NCI-H526 (cell line): ENCODE data around the gene IGFBP7.

Source experiments
- DNase-seq, 2 experiments: peaks; one replicate each; lab custom pipeline; 2025; lab: John Stamatoyannopoulos, UW

The IGFBP7 gene

DNA sequence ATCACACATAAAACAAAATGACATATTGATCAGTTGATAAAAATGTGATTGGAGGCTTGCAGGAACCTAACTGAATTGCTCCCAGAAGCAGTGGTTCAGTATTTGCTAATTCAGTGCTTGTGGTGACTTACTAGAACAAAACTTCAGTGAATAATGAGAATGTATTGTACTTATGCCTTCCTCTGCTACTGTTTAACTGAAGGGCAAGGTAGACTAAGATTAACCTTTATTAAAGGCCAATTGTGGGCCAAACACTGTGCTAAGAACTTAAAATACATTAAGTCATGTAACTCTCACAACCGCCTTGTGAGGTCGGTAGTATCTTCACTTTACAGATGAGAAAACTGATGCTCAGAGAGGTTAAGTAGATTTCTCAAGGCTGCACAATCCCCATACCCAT lies 14.9 kb downstream of the IGFBP7 start:
- no peak for DNase-seq

DNA sequence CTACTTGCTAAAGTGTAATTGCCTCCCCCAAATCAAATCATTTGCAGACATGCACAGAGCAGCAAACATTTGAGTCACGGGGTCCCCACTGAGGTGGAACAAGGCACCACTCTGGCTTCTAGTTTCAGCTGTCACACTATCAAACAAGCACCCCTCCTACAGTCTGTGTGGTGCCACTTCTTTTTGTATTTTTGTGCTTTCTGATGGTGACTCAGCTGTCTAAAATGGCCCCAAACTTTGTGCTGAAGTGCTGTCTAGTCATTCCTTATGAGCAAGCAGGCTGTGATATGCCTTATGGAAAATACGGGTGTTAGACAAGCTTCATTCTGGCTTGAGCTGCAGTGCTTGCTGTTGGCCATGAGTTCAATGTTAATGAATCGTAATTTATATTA lies 15.4 kb downstream of the IGFBP7 start:
- DNase-seq, result no peak

DNA sequence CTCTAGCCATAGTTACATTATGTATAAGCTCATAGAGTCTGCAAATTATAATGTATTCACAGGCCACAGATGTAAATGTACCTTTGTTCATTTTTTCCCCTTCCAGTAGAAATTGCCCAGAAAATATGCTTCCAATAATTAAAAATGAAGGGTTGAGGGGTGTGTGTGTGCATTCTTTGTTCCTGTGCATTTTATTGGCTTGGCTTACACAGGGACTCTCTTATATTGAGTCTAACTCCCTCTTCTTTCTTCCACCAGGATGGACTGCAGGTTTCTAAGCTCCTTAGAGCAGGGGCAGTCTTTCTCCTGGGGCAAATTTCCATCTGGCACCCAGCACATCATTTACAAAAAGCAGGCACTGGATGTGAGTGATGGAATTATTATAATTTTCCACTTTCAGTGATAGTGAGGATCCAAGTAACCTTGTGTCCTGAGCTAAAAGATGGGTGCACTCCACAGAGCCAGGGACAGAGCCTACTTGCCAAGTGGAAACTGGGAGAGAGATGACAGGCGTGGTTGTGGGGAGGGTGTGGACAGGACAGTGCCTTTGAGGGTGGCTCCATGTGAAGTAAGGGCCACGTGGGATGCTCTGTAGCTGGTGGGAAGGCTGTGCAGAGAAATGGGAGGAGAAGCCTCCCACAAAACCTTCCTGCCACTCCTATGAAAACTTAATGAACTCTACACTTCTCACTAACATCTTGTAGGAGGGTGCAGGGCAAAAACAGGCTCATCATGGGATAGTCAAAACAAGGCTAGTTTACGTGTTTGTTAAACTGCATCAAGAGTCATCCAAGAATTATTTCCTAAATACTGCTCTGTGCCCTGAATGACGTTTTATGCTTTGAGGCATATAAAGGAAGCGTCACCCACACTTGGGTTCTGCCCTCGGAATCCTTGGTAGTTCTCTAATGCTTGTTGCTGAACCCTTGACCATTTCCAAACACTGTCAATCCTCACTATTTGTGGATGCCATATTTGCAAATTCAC lies 16.0 kb downstream of the IGFBP7 start:
- DNase-seq, result no peak

DNA sequence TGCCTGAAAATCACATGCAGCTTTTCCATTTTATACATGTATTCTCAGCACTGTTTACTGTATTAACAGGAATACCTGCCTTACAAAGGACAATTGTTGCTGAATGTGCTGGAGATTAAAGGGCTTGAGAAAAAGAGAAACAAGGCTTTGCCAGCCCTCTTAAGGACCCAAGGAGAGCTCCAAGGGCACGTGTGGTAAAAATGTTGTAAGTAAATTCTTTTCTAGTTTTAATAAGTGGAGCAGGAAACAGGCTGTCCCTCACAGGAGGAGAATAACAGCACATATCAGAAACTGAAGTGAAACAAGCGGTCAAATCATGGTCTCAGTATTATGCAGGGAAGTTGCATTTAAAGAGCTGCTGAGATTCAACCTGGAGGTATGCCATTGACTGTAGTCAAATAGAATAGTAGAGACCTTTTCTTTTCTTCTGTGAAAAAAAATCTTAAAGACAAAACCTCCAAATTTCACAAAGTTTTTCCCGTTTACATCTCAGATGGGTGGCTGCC lies 18.5 kb downstream of the IGFBP7 start:
- DNase-seq, result no peak

DNA sequence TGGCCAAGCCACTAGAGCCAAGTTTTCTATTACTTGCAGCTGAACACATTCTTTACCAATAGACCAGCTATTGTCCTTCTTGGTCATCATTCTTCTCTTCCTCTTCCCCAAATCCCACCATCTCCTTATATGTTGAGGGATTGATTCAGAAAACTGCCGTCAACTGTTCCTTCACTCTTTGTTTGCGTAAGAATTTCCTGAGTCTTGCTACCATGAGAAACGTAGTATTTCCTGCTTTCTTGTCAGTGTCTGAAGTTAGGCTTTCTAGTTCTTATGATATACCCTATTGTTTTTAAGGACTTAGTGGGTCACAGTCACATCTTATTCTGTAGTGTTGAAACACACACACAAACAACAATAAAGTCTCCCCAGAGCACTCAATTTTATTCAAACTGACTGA lies 20.1 kb downstream of the IGFBP7 start:
- no peak for DNase-seq

DNA sequence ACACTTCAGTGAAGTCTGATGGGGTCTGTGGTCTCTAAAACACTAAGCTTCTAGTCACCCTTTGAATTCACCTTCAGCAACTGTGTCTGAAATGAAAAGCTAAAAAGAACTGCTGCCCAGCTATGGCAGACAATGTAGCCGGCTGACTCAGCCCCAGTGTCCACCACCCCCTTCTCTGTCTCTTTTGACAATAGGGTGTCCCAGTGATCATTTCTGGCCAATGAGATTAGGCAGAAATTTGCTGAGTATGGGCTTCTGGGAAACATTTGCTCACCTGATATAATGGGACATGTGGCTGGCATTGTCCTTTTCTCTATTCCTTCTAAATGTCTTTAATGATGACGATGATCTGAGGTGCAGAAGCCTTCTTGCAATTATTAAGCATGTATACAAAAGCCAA lies 20.6 kb downstream of the IGFBP7 start:
- no peak for DNase-seq

DNA sequence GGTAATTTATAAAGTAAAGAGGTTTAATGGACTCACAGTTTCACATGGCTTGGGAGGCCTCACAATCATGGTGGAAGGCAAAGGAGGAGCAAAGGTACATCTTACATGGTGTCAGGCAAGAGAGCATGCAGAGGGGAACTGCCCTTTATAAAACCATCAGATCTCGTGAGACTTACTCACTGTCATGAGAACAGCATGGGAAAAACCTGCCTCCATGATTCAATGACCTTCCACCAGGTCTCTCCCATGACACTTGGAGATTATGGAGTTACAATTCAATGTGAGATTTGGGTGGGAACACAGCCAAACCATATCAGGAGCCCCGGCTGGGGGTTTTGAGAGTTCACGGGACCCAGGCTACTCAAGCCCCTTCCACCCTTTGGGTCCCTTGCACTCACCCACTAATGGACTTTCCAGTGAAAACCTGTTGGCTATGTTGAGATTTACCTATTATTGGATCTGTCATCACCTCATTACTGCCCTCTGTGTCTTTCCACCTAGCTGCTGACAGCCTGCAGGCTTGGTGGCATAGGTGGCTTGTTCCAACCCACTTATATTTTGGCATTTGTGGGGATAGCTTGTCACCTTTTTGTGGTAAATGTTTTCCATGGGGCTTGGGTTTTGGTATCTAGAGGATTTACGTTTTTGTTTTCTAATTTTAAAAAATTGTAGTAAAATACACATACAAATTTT lies 24.0 kb downstream of the IGFBP7 start:
- no peak for DNase-seq

DNA sequence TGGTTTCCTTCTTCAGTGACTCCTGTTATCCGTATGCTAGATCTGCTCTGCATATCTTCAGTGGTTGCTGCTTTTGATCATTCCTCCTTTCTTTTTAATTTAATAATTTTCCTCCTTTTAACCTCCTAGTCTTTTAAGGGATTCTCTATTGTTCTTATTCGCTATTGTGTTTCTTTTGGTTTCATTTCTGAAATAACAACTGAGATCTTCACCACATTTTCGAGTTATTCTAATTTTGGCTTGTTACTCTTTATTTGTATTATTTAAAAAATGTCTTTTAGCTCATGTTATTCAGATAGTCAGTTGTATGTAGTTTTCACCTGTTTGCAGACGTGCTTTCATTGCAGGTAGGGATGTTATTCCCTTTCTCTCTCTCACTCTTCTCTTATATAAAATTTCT lies 24.9 kb downstream of the IGFBP7 start:
- DNase-seq, result no peak

DNA sequence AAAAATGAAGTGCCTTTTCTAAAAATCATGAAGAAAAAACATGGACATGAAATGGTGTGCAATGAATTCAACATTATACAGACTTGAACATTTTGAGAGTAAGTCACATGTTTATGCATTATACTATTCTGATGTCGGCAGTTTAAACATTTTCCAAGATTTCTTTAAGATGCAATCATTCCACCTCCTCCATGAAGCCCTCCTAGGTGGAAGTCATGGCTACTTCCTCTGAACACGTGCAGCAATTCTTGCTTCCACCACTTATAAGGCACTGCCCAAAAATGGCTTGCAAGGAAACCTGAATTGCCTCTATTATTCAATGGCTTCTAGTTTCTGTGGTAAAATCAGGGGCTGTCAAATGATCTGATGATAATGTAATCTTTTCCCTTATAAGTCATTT lies 25.8 kb downstream of the IGFBP7 start:
- DNase-seq, result no peak

DNA sequence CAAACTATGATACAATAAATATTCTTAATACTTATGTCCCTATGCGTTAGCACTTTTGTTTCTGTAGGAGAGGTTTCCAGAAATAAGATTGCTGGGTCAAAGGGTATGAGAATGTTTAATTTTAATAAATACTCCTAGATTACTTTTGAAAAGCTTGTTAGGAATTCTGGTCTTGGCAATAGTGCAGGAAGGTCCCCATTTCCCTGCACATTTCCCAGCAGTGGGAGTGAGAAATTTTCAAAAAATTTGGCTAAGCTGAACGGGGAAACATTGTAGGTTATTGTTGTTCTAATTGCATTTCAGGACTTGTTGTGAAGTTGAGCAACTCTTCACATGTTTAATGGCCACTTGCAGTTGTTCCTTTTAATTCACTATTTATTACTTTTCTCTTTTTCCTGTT lies 27.1 kb downstream of the IGFBP7 start:
- DNase-seq, result no peak

DNA sequence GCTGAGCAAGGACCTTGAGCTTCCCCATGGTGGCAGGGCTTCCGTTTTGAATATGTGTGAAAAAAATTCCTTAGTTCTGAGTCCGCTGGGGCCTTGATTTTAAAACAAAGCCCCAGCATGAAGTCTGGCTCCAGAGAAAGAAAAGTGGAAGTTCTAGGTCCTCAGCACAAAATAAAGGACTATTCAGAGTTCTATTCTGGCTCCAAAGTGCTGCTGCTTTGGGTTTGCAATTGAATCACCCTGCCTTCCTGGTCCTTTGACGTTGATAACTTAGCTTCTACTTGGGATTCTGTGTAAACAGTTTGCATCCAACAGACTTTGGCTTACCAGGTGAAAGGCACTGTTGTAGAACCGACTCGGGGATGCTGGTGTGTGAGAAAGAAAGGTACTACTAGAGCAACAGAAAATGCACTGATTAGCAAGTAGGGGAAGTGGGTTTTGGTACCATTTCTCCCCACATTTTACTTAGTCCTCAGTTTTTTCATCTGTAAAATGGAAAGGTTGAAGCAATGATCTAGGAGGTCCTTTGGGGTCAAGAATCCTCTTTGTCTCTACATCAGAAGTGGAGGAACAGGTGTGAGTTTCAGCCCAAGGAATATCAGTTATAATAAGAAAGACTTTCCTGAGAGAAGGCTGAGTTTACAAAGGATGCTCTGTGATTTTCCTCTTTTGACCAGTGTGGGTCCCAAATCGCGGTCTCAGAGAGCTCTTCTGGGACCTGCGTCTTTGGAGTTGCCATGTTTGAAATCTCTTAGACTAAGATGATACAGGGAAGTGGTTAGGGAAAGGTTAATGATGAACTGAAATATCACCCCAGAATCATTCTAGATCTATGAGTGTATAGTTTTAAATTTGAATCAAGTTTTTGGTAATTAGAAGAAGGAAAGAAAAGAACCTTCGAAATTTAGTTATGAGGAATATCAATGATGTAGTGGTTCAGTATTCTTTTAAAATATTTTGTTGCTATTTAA lies 28.2 kb downstream of the IGFBP7 start:
- DNase-seq, result no peak

DNA sequence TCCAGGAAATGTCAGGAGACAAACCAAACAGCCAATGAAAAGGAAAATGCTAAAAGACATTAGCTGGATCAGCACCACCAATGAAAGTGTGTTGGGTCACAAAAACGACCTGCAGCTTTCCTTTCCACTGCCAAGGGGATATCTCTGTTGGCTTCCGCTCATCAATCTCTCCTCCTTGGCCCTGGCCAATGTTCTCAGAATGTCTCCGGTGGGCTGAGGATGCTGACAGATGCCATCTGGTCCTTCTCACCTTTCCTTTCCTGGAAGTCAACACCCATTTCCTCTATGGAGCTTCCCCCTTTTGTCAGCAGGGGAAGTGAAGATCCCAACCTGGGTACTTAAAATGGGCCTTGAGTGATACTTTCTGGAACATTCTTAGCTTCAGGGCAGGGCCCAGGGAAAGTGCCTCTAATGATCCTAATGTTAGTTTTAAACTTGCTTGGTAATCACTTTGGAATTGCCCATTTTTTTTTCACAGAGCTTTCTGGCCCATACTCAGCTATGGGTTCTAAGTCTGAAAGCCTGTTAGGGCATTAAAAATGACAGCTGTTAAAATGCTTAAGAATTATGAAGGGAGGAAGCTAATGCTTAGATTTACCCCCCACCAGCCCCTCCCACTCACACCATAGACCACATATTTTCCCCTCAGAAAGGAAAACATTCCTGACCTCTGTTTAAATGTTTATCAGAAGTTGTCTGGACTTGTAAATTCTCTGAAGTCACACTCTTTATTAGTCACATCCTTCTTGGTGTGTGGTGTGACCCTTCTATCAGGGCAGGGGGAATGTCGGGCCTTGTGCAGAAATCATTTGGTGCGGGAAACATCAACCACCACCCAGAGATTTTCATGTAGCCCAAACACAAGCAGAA lies 29.2 kb downstream of the IGFBP7 start:
- no peak for DNase-seq

DNA sequence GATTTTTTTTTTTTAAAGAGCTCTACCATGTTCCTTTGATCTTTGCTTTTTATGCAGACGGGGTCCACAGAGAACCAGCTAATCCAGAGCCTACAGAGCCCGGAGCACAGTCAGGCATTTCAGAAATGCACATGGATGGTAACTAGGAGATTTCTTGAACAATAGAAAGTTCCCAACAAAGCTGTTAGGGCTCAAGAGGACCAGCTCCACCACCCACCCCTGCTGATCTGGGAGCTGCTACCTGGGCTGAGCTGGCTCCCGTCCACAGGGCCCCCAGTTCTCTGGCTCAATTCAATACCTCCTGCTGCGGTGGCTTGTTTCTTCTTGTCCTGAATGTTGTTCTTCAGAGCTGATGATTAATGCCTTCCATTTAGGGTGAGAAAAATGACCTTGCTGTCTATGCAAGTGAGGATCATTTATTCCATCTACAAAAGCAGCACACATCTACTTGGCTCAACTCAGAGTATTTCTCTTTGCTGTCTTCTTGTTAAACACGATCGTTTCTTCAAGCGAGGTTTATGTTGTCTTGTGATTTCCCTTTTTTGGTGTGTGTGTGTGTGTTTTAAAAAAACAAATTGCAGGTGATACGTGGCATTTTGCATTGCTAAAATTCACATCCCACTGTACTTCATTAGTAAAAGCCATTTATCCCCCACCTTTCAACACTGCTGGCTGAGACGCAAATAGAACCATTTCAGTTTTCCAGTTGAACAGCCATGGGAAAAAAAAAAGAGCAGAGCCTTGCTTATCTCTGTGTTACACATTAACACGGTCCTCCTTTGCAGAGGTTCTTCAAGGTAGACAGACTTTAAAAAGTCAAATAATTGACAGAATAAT lies 31.3 kb downstream of the IGFBP7 start:
- no peak for DNase-seq

DNA sequence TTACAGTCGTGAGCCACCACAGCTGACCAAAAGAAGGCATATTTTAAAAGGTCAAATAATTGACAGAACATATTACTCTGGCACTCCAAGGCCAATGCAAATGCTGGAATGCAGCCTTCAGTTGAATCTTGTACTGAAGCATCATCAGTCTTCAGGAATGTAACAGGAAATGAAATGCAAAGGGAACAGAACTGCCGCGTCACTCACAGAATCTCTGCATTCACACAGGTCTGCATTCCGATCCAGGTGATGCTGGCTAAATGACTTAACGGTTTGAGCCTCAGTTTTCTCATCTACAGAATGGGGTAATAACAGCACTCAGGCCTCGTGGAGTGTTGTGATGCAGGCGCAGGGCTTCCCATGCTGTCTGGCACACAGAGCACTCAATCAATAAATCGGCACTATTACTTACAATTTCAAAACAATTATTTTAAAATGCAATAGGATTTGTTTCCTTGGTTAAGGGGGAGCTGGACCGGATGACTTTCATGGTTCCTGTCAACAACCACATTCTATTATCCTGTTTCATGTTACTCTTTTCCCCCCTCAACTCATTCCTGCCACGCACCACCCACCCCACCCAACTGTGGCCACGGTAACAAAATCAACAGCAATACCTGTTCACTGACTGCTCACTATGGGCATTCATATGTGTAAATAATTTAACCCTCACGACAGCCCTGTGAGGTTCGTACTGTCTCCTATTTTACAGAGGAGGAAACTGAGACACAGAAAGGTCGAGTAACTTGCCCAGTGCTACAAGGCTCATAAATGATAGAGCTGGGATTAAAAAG lies 32.4 kb downstream of the IGFBP7 start:
- no peak for DNase-seq

DNA sequence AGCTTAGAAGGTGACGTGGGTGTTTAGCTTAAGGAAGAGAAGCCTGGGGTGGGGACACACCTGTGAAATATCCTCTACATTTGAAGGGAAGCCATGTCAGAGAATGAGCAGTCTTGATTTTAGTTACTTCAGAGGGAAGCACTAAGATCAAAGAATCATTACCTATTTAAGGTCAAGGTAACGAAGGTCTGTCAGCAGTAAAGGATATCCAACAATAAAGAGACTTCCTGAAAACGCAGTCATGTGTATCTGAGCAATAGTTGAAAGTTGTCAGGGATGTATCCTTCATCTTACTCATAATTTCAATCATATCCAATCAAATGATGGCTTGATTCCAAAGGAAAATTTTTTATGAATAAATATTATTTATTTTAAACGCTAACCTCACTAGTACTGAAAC lies 33.5 kb downstream of the IGFBP7 start:
- no peak for DNase-seq

DNA sequence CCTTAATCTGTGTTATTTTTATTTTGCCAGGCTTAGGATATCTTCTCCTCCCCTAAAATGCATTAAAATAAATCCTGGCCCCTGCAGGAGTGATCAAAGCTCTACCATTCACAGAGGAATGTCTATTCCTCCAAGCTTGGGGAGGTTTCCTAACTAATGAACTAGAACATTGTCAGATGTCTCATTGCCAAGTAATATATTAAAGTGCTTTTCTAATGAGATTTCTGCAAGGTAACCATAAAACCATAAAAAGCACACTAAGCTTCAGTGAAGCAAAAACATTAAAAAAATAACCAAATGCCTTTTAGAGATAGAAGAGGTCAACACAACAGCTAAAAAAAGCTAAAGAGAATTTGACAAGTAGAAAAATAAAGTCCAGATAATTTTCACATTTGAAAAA lies 34.8 kb downstream of the IGFBP7 start:
- DNase-seq, result no peak

DNA sequence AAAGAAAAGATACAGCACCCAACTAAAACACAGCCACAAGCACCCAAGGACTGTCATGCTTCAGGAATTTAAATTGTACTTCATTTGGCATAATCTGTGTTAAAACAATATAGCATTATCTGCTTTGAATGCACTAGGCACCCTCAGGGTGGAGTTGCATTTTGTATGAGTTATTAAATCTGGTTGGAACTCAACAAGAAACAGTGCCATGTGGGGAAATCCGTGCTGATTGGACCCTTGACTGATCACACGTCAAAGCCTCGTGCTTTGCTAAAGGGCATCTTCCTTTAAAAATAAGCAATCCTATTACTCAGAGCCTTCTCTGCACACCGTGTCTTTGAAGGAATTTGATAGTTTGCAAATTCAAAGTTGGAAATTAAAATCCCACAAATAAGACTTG lies 35.4 kb downstream of the IGFBP7 start:
- DNase-seq, result no peak

DNA sequence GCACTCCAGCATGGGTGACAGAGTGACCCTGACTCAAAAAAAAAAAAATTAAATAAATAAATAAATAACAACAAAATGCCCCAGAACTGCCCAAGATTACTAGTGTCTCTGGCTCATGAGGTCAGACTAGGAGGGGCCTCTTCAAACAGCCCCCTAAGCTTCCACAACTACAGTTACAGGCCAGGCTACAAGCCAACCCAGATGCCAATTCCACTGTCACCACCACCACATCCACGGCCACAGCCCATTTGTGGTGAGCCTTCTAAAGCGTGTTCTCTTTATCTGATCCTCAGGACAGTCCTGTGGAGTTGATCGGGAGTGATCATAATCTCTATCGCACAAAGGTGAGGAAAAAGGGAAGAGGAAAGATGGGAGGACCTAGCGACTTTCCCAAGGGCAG lies 36.6 kb downstream of the IGFBP7 start:
- DNase-seq, result no peak

DNA sequence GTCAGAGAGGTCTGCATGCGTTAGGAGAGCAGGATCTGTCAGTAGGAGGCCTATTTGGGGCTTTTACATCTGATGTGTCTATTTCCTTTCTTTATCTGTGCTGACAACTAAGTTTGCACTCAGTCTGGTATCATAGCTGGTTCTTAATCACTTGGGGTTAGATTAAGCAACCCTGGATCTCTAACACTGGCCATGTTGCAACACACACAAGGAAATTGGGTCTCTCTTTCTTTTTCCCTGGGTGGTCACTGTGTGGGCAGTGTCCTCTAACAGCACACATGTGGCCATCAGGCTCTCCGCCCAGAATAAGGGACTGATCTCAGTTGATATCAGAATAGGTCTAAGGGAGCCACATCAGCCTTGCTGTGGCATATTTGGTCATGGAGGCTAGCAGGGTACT lies 38.9 kb downstream of the IGFBP7 start:
- no peak for DNase-seq
